Measurements from ENCODE around the gene VAMP5. TPM values are rescaled to one million over a fixed set of nuclear protein-coding genes. Genes with fewer than 3 reads are reported as not detected.

VAMP5 gene
- total and polyA plus RNA-seq, 2 of the 8 experiments (the other 6 are each of a cell fraction or from before 2014, with no cell fraction given), result 4.7 to 14.2 TPM

DNA sequence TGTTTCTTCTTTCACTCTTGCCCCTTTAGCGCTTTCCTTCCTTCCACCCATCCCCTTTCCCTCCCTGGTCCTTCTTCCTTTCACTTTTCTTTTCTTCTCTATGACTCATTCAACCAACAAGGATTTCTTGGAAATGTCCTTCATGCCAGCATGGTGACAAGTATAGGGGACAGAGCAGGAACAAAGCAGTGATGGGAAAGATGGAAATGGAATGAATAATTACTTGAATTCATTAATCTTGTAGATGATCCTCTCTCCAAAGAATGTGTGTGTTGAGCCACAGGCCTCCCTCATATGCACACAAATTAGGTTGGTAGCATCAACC is 1.5 kb downstream of the VAMP5 start (continued):
- TF ChIP-seq, protein P1, sequence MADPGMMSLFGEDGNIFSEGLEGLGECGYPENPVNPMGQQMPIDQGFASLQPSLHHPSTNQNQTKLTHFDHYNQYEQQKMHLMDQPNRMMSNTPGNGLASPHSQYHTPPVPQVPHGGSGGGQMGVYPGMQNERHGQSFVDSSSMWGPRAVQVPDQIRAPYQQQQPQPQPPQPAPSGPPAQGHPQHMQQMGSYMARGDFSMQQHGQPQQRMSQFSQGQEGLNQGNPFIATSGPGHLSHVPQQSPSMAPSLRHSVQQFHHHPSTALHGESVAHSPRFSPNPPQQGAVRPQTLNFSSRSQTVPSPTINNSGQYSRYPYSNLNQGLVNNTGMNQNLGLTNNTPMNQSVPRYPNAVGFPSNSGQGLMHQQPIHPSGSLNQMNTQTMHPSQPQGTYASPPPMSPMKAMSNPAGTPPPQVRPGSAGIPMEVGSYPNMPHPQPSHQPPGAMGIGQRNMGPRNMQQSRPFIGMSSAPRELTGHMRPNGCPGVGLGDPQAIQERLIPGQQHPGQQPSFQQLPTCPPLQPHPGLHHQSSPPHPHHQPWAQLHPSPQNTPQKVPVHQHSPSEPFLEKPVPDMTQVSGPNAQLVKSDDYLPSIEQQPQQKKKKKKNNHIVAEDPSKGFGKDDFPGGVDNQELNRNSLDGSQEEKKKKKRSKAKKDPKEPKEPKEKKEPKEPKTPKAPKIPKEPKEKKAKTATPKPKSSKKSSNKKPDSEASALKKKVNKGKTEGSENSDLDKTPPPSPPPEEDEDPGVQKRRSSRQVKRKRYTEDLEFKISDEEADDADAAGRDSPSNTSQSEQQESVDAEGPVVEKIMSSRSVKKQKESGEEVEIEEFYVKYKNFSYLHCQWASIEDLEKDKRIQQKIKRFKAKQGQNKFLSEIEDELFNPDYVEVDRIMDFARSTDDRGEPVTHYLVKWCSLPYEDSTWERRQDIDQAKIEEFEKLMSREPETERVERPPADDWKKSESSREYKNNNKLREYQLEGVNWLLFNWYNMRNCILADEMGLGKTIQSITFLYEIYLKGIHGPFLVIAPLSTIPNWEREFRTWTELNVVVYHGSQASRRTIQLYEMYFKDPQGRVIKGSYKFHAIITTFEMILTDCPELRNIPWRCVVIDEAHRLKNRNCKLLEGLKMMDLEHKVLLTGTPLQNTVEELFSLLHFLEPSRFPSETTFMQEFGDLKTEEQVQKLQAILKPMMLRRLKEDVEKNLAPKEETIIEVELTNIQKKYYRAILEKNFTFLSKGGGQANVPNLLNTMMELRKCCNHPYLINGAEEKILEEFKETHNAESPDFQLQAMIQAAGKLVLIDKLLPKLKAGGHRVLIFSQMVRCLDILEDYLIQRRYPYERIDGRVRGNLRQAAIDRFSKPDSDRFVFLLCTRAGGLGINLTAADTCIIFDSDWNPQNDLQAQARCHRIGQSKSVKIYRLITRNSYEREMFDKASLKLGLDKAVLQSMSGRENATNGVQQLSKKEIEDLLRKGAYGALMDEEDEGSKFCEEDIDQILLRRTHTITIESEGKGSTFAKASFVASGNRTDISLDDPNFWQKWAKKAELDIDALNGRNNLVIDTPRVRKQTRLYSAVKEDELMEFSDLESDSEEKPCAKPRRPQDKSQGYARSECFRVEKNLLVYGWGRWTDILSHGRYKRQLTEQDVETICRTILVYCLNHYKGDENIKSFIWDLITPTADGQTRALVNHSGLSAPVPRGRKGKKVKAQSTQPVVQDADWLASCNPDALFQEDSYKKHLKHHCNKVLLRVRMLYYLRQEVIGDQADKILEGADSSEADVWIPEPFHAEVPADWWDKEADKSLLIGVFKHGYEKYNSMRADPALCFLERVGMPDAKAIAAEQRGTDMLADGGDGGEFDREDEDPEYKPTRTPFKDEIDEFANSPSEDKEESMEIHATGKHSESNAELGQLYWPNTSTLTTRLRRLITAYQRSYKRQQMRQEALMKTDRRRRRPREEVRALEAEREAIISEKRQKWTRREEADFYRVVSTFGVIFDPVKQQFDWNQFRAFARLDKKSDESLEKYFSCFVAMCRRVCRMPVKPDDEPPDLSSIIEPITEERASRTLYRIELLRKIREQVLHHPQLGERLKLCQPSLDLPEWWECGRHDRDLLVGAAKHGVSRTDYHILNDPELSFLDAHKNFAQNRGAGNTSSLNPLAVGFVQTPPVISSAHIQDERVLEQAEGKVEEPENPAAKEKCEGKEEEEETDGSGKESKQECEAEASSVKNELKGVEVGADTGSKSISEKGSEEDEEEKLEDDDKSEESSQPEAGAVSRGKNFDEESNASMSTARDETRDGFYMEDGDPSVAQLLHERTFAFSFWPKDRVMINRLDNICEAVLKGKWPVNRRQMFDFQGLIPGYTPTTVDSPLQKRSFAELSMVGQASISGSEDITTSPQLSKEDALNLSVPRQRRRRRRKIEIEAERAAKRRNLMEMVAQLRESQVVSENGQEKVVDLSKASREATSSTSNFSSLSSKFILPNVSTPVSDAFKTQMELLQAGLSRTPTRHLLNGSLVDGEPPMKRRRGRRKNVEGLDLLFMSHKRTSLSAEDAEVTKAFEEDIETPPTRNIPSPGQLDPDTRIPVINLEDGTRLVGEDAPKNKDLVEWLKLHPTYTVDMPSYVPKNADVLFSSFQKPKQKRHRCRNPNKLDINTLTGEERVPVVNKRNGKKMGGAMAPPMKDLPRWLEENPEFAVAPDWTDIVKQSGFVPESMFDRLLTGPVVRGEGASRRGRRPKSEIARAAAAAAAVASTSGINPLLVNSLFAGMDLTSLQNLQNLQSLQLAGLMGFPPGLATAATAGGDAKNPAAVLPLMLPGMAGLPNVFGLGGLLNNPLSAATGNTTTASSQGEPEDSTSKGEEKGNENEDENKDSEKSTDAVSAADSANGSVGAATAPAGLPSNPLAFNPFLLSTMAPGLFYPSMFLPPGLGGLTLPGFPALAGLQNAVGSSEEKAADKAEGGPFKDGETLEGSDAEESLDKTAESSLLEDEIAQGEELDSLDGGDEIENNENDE (IDR thresholded peaks at IDR 0.05; ENCODE audit: insufficient replicate concordance, low read length), result no peak
- TF ChIP-seq RNF2 (IDR thresholded peaks at IDR 0.05; ENCODE audit: borderline replicate concordance, low read depth, low read length, missing control alignments, poor library complexity, severe bottlenecking), result no peak
- TF ChIP-seq, protein P2, sequence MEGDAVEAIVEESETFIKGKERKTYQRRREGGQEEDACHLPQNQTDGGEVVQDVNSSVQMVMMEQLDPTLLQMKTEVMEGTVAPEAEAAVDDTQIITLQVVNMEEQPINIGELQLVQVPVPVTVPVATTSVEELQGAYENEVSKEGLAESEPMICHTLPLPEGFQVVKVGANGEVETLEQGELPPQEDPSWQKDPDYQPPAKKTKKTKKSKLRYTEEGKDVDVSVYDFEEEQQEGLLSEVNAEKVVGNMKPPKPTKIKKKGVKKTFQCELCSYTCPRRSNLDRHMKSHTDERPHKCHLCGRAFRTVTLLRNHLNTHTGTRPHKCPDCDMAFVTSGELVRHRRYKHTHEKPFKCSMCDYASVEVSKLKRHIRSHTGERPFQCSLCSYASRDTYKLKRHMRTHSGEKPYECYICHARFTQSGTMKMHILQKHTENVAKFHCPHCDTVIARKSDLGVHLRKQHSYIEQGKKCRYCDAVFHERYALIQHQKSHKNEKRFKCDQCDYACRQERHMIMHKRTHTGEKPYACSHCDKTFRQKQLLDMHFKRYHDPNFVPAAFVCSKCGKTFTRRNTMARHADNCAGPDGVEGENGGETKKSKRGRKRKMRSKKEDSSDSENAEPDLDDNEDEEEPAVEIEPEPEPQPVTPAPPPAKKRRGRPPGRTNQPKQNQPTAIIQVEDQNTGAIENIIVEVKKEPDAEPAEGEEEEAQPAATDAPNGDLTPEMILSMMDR (IDR thresholded peaks at IDR 0.05; ENCODE audit: control extremely low read depth in 1 of 3, insufficient read depth in 1 of 3, low read depth in 1 of 3, low read length in 3 of 3), result no peak
- TF ChIP-seq NRF1 (IDR thresholded peaks at IDR 0.05; ENCODE audit: low read depth, low read length), result no peak
- TF ChIP-seq RBBP5 (IDR thresholded peaks at IDR 0.05; ENCODE audit: borderline replicate concordance, low read depth, low read length), result no peak
- TF ChIP-seq CTBP2 (IDR thresholded peaks at IDR 0.05; ENCODE audit: borderline replicate concordance, insufficient read depth, insufficient read length, low read length), result no peak
- TF ChIP-seq EP300 (IDR thresholded peaks at IDR 0.05; ENCODE audit: borderline replicate concordance in 1 of 2, low read depth in 2 of 2, low read length in 2 of 2), result no peak
- TF ChIP-seq ZNF274 (IDR thresholded peaks at IDR 0.05; ENCODE audit: borderline replicate concordance, extremely low read depth, low read length), result no peak

Measured in H1 (cell line).